Measurements from ENCODE around the gene PLD6. TPM values are rescaled to one million over a fixed set of nuclear protein-coding genes. Genes with fewer than 3 reads are reported as not detected.

Gene PLD6
- total RNA-seq, 4 donors from 2014 or later: 1.6 to 3.5 TPM; not detected in 2

DNA sequence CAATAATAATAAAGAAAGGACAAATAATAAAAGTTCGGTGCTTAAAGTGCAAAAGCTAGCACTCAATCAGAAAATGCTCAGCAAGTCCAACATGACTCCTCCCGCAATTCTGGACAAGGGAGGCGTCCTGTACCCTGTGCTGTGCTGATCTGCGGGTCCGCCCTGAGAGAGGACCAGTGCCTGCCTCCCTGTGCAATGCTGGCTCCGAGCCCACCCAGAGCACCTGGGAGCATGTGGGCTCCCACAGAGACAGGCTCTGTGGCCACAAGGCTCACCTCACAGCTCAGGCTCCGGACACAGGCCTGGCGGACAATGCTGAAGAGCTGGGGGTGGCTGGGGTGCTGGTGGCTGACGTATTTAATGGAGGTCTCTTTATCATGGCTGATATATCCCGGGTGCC is 19.8 kb upstream of the PLD6 start:
- Histone ChIP-seq H3K9me3 (no peaks in the 10 kb centered on the region), H3K27ac (no peak overlapping the region)
- DNase-seq: peak in 1 of 3 donors; percentile 29

DNA sequence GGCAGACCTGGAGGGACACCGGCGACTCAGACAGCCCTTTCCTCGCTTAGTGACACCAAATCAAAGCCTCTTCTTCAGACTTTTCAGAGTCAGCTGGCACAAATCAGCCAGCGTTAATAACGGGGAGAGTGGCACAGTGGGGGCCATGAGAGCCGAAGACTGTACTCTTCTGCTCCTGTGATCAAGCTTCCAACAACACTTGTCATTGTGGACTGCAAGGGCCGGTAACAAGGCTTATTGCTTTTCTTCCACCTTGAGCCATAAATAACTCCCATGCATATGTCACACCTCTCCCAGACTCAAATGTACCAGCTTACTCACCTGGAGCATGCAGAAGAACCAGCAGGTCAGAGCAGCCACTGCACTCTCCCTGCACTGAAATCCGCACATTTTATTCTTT is 18.0 kb upstream of the PLD6 start:
- no peaks in the 10 kb centered on the region for H3K4me1 ChIP-seq
- H3K27ac ChIP-seq: no peak overlapping the region
- DNase-seq: no peak
- no peaks in the 10 kb centered on the region for H3K9me3 ChIP-seq
- H3K4me3 ChIP-seq: no peak overlapping the region
- no peak for TF ChIP-seq POLR2A (IDR thresholded peaks at IDR 0.05)
- TF ChIP-seq, protein P1, sequence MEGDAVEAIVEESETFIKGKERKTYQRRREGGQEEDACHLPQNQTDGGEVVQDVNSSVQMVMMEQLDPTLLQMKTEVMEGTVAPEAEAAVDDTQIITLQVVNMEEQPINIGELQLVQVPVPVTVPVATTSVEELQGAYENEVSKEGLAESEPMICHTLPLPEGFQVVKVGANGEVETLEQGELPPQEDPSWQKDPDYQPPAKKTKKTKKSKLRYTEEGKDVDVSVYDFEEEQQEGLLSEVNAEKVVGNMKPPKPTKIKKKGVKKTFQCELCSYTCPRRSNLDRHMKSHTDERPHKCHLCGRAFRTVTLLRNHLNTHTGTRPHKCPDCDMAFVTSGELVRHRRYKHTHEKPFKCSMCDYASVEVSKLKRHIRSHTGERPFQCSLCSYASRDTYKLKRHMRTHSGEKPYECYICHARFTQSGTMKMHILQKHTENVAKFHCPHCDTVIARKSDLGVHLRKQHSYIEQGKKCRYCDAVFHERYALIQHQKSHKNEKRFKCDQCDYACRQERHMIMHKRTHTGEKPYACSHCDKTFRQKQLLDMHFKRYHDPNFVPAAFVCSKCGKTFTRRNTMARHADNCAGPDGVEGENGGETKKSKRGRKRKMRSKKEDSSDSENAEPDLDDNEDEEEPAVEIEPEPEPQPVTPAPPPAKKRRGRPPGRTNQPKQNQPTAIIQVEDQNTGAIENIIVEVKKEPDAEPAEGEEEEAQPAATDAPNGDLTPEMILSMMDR (IDR thresholded peaks at IDR 0.05): no peak
- peaks cover 0 to 99% (median 3%) of the 10 kb centered on the region in 3 donors for H3K36me3 ChIP-seq
- no peaks in the 10 kb centered on the region for H3K27me3 ChIP-seq

More for the DNA sequence above, 19.8 kb upstream of the PLD6 start:
- Histone ChIP-seq H3K27me3 (no peaks in the 10 kb centered on the region), H3K4me3 (no peak overlapping the region), H3K36me3 (peaks cover 0 to 100% (median 3%) of the 10 kb centered on the region in 3 donors), H3K4me1 (no peaks in the 10 kb centered on the region)
- TF ChIP-seq, protein P1 (IDR thresholded peaks at IDR 0.05): no peak
- TF ChIP-seq POLR2A (IDR thresholded peaks at IDR 0.05): no peak

DNA sequence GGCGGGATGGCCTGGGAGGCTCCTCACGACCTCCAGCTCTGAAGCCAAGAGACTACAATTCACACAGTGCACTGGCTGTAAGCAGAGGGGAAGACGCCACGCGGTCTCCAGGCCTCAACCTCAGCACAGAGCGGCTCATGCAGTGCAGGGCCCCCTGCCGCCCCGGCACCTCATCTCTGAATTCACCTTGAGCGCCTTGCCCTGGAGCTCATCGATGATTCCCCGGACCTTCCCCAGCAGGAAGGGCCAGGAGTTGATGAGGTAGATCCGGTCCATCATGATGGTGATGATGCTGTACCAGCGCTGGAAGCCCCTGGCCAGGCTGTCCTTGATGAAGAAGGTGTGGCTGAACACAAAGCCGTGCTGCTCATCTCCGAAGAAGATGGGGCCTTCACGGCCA is 17.6 kb upstream of the PLD6 start:
- no peaks in the 10 kb centered on the region for H3K9me3 ChIP-seq
- no peak for DNase-seq
- H3K27me3 ChIP-seq: no peaks in the 10 kb centered on the region
- H3K36me3 ChIP-seq: peaks cover 0 to 99% (median 3%) of the 10 kb centered on the region in 3 donors
- H3K27ac ChIP-seq: no peak overlapping the region
- no peak overlapping the region for H3K4me3 ChIP-seq
- TF ChIP-seq, protein P1 (IDR thresholded peaks at IDR 0.05): no peak
- no peaks in the 10 kb centered on the region for H3K4me1 ChIP-seq

DNA sequence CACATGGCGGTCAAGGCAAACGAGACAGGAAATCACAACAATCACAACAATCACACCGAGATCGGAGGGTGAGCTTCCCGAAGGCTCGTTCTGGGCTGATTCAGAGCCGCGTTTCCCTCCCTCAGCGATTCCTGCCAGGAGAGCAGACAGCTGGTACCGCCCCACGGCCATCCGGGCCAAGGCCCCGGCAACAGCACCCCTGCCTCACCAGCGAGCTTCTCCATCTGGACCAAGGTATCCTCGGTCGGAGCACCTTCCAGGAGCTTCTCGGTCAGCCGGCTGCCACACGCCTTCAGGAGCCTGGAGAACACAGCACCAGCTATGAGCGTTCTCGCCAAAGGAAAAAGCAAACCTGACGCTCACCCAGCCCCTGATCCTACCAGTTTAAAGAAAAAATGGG is 15.2 kb upstream of the PLD6 start:
- Histone ChIP-seq H3K27ac (no peak overlapping the region), H3K4me1 (no peaks in the 10 kb centered on the region), H3K27me3 (no peaks in the 10 kb centered on the region), H3K36me3 (peaks cover 0 to 99% (median 0%) of the 10 kb centered on the region in 3 donors), H3K9me3 (no peaks in the 10 kb centered on the region), H3K4me3 (no peak overlapping the region)
- no peak for TF ChIP-seq POLR2A (IDR thresholded peaks at IDR 0.05)
- TF ChIP-seq, protein P1 (IDR thresholded peaks at IDR 0.05): no peak
- no peak for DNase-seq

DNA sequence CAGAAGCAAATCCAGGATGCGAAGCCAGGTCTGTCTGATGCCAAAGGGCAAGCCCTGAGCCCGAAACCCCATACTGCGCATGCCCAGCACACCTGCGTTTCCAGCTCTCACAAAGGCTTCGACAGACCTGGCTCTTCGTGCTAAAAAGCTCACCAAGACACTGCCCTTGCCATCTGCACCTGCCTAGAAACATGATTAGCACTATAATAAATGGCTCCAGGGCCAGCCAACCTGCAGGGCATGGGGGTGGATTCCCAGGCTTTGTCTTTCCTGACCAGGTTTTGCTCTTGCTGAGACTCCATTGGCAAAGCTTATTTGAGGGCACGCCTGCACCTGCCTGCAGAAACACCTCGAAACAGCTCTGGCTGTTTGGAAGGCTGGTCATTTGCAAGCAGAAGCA is 14.4 kb upstream of the PLD6 start:
- no peak overlapping the region for H3K27ac ChIP-seq
- H3K27me3 ChIP-seq: no peaks in the 10 kb centered on the region
- no peak overlapping the region for H3K4me3 ChIP-seq
- H3K9me3 ChIP-seq: no peaks in the 10 kb centered on the region
- H3K4me1 ChIP-seq: no peaks in the 10 kb centered on the region
- peaks cover 0 to 99% (median 0%) of the 10 kb centered on the region in 3 donors for H3K36me3 ChIP-seq
- DNase-seq: no peak
- TF ChIP-seq POLR2A (IDR thresholded peaks at IDR 0.05): no peak
- TF ChIP-seq, protein P1 (IDR thresholded peaks at IDR 0.05): no peak

DNA sequence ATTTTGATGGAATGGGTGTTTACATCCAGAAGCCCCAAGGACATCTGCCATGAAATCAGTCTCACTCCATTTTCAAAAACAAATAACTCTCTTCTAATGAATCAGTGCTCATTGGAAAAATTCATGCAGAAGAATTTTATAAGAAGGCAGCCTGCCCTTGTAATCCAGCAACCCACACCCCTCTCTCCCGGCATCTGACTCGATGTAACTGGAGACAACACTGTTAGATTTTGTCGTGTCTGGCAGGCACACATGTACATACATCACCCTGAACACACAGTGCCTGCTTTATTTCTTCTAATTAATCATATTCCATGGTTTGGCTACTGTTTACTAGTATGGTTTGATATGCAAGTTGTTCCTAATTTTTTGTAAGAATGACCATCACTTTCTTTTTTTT is 11.9 kb upstream of the PLD6 start:
- no peak overlapping the region for H3K4me3 ChIP-seq
- H3K27me3 ChIP-seq: no peaks in the 10 kb centered on the region
- TF ChIP-seq, protein P1 (IDR thresholded peaks at IDR 0.05): no peak
- TF ChIP-seq POLR2A (IDR thresholded peaks at IDR 0.05): no peak
- no peaks in the 10 kb centered on the region for H3K4me1 ChIP-seq
- H3K27ac ChIP-seq: no peak overlapping the region
- no peaks in the 10 kb centered on the region for H3K9me3 ChIP-seq
- DNase-seq: no peak
- peaks cover 0 to 99% (median 0%) of the 10 kb centered on the region in 3 donors for H3K36me3 ChIP-seq

Measured in Peyer's patch (tissue), 4 donors.